NCI-H748 (cell line): Measurements from ENCODE around the gene SUPV3L1.

ENCODE experiments used
- DNase-seq: peaks from one replicate; lab custom pipeline; 2025; ENCODE audit not compliant: unreplicated experiment; lab: John Stamatoyannopoulos, UW

Gene SUPV3L1

DNA sequence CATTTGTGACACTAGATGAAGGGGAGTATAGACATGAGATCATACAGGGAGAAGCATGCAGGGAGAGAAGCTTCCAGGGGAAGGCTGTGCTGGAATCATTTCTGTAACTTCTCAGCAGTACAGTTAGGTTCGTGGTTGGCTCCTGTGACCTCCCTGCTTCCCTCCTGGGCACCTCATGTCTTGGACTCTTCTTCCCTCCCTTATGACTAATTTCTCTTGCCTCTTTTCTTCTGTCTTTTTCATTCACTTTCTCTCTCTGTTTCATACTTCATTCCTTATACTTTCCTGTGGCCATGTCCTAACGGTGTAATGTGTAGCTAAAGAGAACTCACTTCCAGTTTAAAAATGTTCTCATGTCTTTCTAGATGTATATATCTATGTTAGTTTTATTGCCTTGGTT is 21.0 kb downstream of the SUPV3L1 start:
- no peak for DNase-seq

DNA sequence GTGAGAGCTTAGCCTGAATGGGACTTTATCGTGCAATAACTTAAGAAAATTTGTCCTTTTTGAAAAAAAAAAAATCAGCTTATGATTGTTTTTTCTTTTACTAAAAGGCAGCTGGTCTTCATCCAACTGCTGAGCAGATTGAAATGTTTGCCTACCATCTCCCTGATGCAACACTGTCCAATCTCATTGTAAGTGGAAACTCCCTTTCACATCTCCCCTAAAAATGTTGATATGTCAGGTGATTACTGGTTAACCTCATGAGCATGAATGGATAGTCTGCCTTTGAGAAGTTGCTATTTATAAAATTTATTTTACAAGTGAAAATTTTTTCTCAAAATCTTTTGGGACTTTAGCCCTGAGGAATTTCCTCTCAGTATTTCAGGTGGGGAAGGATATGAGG is 22.3 kb downstream of the SUPV3L1 start:
- DNase-seq = no peak

DNA sequence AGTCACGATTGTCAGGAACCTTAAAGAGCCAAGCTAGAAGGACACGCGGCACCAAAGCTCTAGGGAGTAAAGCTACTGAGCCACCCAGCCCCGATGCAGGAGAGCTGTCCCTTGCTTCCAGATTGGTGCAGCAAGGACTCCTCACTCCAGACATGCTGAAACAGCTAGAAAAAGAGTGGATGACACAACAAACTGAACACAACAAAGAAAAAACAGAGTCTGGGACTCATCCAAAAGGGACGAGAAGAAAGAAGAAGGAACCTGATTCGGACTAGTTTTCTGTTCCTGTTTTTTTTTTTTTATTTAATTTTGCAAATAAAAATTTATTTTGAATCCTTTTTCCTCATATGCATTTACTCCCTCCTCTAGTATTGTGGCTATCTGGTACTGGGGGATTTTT is 28.7 kb downstream of the SUPV3L1 start:
- no peak for DNase-seq

GRCh38 chr10:69209787-69210484 is 29.9 kb downstream of the SUPV3L1 start:
- no peak for DNase-seq

DNA sequence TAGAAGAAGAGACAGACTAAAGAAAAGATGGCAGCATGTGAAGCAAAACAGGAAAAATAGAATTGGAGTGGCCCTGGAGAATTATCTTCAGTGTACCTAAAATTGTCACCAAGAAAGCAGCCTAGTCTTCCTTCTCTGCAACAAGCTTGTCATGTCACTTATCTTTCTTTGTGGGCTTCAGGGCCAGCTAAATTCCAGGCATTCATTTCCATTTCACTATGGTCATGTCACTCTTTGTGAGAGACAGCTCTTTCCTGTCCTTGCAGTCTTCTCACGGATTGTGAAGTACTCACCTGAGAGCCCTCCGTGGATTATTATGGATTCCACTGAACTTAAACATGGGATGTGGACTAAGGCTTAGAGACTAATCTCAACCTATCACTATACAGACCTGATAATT is 31.1 kb downstream of the SUPV3L1 start:
- no peak for DNase-seq

DNA sequence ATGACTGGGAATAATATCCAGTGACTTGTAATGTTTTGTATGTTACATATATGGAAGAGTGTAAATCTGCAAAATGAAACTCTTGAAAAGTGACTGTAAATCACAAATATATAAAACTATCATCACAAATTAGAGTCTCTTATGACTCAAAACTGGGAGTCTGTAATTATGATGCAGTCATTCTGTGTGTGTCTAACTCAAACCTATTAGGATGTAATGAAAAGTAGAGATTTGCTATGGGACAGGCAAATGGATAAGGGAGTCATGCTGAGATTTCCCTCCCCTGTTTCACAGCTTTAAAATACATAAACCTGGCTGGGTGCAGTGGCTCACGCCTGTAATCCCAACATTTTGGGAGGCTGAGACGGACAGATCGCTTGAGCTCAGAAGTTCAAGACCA is 31.5 kb downstream of the SUPV3L1 start:
- no peak for DNase-seq

- no peak for DNase-seq
Measured at GRCh38 chr10:69213591-69214311, 33.7 kb downstream of the SUPV3L1 start.

DNA sequence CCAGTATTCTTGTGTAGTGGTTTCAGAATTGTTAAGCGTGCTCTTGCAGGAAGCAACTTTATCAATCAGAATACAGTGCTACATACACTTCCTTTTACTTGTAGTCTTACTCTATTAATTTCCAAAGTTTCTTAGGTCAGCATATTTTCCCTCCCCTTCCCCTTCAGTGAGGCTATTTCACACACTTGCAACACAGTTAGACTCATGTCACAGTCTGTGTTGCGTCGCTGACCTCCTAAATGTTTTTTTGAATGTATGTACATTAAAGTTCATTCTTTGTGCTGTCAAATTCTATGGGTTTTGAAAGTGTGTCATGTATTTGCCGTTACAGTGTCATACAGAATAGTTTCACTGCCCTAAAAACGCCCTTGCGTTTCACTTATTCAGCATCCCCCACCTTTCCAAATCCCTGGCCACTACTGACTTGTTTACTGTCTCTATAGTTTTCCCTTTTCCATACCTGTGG is 34.7 kb downstream of the SUPV3L1 start:
- no peak for DNase-seq

DNA sequence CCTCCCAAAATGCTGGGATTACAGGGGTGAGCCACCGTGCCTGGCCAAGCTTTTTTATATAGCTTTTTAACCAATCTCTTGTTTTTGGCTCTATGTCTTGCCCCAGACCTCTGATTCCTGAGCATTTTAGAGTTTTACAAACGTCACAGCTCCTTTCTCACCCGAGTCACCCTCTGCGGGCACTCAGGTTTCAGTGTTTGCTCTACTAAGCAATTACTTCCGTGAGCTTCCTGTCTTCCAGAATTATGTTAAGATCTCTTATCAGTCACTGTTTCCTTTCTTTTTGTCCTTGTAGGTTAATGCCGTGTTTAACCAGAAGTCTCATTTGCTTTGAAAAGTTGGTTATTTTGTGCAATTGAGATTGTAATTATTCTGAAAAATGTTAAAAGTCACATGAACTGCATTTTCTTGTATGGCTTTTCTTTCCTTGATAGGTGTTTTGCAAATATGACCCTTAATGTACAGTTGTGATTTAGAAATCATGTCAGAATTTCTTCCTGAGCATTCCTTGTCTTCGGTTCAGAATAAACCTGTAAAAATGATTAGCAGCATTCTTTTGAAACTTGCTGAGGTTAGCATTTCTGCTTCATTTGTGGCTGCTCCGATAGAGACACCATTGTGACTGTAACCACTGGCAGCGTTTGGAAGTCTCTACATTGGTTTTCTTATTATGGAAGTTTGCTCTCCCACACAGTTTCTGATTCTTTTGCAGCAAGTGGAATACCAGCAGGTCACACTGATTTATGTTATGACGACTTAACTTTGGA is 35.6 kb downstream of the SUPV3L1 start:
- DNase-seq = no peak

DNA sequence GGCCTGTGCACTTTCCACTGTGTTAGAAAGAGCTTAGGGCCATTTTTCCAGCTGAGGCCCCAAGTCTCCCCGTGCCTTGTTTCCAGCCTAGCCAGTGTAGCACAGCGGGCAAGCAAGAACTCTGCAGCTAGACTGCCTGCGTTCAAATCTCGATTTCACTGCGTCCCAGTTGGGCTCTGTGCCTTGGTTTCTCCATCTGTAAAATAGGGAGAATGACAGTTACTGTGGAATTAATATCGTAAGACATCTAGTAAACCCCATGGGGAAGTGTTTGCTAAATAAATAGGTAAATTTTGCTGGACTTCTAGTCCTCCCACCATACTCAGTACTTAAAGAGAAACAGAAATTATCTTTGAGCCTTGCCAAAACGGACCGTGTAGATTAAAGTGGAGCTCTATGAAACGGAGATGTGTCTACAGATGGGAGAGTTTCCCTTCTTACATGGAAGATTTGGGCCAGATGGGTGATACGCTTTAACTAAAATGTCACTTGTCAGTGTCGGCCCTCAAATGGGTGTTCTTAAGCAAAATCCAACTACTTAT is 36.6 kb downstream of the SUPV3L1 start:
- no peak for DNase-seq

GRCh38 chr10:69217119-69217754 is 37.2 kb downstream of the SUPV3L1 start:
- DNase-seq = no peak

GRCh38 chr10:69218831-69219230 is 38.8 kb downstream of the SUPV3L1 start:
- DNase-seq = no peak

DNA sequence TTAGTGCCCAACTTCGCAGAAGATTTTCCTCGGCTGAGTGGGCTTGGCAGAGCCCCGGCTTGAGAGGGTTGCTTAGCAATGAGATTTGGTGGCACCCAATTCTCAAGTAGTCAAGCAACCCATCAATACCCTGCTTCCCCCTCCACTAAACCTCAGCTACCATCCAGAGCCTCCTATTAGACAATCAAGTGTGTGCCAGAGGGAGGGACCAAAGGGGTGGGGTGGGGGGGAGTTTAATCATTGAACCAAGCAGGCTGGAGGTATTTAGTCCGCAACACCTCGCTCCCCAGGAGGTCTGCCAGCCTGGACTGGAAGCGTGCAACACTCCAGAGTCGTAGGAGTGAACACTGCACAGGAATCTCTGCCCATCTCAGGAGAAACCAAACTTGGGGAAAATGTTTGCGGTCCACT is 40.0 kb downstream of the SUPV3L1 start, which contains the start of gene HKDC1:
Gene HKDC1 (plus strand): TSS at position 292 of the 411 bp plus-strand sequence. CDS start 104 bp downstream, at position 396.
- DNase-seq = no peak

DNA sequence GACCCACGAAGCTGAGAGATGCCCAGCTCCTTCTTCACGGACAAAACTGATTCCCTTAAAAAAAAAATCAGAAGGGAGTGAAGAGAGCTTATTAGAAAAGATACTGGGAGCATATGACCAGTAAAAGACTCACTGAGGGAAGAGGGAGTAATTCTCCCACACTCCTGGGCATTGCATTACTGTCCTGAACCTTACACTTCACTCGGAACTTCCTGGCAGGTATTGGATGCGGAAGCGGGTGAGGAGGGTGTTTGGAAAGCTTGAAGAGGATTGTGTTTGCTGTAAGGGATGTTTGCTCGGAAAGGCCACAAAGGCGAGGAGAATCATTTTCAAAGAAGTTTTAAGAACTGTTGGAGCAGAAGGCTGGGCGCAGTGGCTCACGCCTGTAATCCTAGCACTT is 40.5 kb downstream of the SUPV3L1 start:
- no peak for DNase-seq

GRCh38 chr10:69222157-69223027 is 42.4 kb downstream of the SUPV3L1 start:
- no peak for DNase-seq

DNA sequence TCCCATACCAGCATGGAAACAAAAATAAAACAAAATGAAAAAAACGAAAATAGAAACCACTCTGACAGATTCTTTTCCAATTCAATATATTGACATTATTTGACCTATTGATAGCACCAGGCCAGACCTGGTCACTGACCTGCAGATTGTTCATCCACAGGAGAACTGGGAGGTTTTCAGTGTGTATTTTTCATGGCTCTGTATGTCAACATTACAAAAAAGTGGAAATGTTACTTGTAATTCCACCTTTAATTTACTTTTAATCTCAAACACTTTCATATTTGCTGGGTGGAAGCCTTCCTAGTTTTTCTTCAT is 43.0 kb downstream of the SUPV3L1 start:
- DNase-seq = no peak

DNA sequence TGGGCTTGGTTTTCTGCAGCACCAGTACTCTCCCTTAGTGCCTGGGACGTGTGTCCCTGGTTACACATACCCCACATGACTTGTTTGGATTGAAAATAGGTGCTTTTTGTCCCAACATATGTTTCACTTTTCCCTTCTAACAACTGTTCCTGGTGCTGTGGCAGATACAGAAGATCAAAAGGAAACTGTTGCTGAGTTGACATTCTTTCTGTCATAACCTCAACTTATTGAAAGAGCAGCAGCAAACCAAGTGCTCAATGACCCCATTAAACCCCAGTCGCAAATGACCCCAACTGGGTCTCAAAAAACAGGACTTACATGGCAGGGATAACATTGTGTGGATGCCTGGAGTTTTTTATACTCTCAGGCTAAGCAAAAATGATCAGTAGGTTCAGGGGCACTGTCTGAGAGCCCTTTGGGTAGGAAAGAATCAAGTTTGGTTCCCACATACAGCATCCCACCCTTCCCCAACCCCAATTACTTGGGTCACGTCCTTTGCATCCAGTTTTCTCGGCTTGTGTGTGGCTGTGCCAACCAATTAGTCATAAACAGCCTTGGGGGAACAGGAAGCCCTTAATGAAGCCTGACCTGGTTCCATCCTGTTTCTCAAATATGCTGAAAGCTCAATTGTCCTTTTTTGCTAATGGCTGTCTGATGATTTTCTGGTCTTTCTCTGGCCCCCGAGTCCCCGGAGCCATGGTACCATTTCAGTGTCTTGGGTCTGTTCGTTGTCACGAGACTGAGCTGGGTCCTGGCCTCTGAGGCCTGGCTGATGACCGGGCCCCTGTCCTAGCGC is 45.0 kb downstream of the SUPV3L1 start:
- DNase-seq = no peak

- DNase-seq = no peak
Measured at GRCh38 chr10:69225681-69226080, 45.6 kb downstream of the SUPV3L1 start.

GRCh38 chr10:69226919-69227450 is 47.0 kb downstream of the SUPV3L1 start:
- DNase-seq = no peak
